Measurements from ENCODE around the gene PCDHGA1.
"Not testable (repeated sequence)": the region's sequence is repeated elsewhere in the genome, so short reads cannot be mapped to it uniquely, and the experiment has no call there.

PCDHGA1 gene

DNA sequence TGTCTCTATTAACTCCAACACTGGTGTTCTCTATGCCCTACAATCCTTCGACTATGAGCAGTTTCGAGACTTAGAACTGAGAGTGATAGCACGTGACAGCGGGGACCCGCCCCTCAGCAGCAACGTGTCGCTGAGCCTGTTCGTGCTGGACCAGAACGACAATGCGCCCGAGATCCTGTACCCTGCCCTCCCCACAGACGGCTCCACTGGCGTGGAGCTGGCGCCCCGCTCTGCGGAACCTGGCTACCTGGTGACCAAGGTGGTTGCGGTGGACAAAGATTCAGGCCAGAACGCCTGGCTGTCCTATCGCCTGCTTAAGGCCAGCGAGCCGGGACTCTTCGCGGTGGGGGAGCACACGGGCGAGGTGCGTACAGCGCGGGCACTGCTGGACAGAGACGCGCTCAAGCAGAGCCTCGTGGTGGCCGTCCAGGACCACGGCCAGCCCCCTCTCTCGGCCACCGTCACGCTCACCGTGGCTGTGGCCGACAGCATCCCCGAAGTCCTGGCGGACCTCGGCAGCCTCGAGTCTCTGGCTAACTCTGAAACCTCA lies 92.5 kb downstream of the PCDHGA1 start:
- no peak for DNase-seq (ENCODE audit: low spot score)
- Histone ChIP-seq H3K27ac (no peak overlapping the region), H3K4me3 (peak overlapping the region; percentile 47)
- TF ChIP-seq CTCF (IDR thresholded peaks at IDR 0.05): no peak

DNA sequence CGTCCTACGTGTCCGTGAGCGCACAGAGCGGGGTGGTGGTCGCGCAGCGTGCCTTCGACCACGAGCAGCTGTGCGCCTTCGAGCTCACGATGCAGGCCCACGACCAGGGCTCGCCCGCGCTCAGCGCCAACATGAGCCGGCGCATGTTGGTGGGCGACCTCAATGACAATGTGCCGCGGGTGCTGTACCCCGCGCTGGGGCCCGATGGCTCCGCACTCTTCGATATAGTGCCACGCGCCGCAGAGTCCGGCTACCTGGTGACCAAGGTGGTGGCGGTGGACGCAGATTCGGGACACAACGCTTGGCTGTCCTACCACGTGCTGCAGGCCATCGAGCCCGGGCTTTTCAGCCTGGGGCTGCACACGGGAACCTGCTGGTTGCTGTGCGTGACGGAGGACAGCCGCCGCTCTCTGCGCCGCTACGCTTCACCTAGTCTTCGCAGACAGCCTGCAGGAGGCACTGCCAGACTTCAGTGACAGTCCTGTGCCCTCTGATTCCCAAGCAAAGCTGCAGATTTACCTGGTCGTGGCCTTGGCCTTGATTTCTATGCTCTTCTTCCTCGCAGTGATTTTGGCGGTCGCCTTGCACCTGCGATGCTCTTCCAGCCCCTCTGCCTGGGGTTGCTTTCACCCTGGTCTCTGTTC lies 97.6 kb downstream of the PCDHGA1 start:
- Histone ChIP-seq H3K27ac (no peak overlapping the region), H3K4me3 (peak overlapping the region; percentile 35)
- no peak for DNase-seq (ENCODE audit: low spot score)
- TF ChIP-seq CTCF (IDR thresholded peaks at IDR 0.05): no peak

DNA sequence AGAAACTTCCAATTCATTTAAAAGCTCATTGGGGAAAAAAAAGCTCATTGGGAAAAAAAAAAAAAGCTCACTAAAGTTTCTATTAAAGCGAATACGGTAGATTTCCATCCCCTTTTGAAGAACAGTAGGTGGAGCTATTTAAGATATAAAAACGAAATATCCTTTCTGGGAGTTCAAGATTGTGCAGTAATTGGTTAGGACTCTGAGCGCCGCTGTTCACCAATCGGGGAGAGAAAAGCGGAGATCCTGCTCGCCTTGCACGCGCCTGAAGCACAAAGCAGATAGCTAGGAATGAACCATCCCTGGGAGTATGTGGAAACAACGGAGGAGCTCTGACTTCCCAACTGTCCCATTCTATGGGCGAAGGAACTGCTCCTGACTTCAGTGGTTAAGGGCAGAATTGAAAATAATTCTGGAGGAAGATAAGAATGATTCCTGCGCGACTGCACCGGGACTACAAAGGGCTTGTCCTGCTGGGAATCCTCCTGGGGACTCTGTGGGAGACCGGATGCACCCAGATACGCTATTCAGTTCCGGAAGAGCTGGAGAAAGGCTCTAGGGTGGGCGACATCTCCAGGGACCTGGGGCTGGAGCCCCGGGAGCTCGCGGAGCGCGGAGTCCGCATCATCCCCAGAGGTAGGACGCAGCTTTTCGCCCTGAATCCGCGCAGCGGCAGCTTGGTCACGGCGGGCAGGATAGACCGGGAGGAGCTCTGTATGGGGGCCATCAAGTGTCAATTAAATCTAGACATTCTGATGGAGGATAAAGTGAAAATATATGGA lies 100.2 kb downstream of the PCDHGA1 start, which contains the start of gene PCDHGA12:
TSS of gene PCDHGA12 (plus strand) at position 176 of the 782 bp plus-strand sequence. CDS start at position 429, 253 bp downstream.
- TF ChIP-seq CTCF (IDR thresholded peaks at IDR 0.05): no peak
- Histone ChIP-seq H3K4me3 (peak within 1 kb of the TSS; percentile 57), H3K27ac (peak within 1 kb of the TSS in 1 of 2 donors; percentile 18)
- no peak for DNase-seq (ENCODE audit: low spot score)

DNA sequence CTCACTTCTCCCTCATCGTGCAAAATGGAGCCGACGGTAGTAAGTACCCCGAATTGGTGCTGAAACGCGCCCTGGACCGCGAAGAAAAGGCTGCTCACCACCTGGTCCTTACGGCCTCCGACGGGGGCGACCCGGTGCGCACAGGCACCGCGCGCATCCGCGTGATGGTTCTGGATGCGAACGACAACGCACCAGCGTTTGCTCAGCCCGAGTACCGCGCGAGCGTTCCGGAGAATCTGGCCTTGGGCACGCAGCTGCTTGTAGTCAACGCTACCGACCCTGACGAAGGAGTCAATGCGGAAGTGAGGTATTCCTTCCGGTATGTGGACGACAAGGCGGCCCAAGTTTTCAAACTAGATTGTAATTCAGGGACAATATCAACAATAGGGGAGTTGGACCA lies 101.0 kb downstream of the PCDHGA1 start:
- H3K4me3 ChIP-seq: peak overlapping the region; percentile 57
- H3K27ac ChIP-seq: peak overlapping the region in 1 of 2 donors; percentile 18

GRCh38 chr5:141432308-141432707 lies 102.0 kb downstream of the PCDHGA1 start:
- not testable (repeated sequence) for DNase-seq (ENCODE audit: low spot score)
- peak overlapping the region; percentile 35 for H3K4me3 ChIP-seq

More for the DNA sequence above, 101.0 kb downstream of the PCDHGA1 start:
- no peak for DNase-seq (ENCODE audit: low spot score)
- no peak for TF ChIP-seq CTCF (IDR thresholded peaks at IDR 0.05)

DNA sequence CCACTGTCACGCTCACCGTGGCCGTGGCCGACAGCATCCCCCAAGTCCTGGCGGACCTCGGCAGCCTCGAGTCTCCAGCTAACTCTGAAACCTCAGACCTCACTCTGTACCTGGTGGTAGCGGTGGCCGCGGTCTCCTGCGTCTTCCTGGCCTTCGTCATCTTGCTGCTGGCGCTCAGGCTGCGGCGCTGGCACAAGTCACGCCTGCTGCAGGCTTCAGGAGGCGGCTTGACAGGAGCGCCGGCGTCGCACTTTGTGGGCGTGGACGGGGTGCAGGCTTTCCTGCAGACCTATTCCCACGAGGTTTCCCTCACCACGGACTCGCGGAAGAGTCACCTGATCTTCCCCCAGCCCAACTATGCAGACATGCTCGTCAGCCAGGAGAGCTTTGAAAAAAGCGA lies 102.4 kb downstream of the PCDHGA1 start:
- H3K27ac ChIP-seq; DNase-seq (ENCODE audit: low spot score): not testable (repeated sequence)
- H3K4me3 ChIP-seq: peak overlapping the region; percentile 35

More at GRCh38 chr5:141432308-141432707, 102.0 kb downstream of the PCDHGA1 start:
- not testable (repeated sequence) for H3K27ac ChIP-seq

DNA sequence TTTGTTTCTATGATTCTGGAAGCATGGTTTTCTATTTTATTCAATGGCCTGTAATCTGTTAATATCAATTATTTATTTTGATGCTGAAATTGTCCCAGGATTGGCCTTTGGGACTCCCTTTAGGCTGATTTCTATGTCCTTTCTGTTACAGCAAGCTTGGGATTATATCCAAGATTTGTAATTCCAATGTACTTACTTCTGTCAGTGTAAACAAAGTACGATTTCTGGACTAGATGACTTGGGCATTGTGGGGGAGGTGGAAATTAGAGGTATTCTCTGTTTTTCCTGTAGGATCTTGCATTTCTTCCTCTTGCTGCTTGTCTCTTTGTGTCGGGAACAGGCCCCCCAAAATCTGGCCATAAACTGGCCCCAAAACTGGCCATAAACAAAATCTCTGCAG lies 103.7 kb downstream of the PCDHGA1 start:
- DNase-seq (ENCODE audit: low spot score): no peak
- Histone ChIP-seq H3K27ac (no peak overlapping the region), H3K4me3 (no peak overlapping the region)
- TF ChIP-seq CTCF (IDR thresholded peaks at IDR 0.05): no peak

GRCh38 chr5:141437221-141437620 lies 106.9 kb downstream of the PCDHGA1 start:
- TF ChIP-seq CTCF (IDR thresholded peaks at IDR 0.05): no peak
- no peak for DNase-seq (ENCODE audit: low spot score)
- Histone ChIP-seq H3K4me3 (no peak overlapping the region), H3K27ac (no peak overlapping the region)

Measured in coronary artery (tissue), 2 donors.